NOMO-1 (cell line): ENCODE measurements around the gene EIF5A.

Source experiments
- DNase-seq, 2 experiments: peaks; one replicate each; lab custom pipeline; 2025; ENCODE audit not compliant: unreplicated experiment in 2 of 2; lab: John Stamatoyannopoulos, UW

Gene EIF5A

GRCh38 chr17:7306911-7307685 lies at the start of gene EIF5A:
TSS of gene EIF5A (plus strand) at chr17:7307628. CDS start at chr17:7309636, 2,008 bp downstream.
- peak; percentile 98 to 100 for DNase-seq

DNA sequence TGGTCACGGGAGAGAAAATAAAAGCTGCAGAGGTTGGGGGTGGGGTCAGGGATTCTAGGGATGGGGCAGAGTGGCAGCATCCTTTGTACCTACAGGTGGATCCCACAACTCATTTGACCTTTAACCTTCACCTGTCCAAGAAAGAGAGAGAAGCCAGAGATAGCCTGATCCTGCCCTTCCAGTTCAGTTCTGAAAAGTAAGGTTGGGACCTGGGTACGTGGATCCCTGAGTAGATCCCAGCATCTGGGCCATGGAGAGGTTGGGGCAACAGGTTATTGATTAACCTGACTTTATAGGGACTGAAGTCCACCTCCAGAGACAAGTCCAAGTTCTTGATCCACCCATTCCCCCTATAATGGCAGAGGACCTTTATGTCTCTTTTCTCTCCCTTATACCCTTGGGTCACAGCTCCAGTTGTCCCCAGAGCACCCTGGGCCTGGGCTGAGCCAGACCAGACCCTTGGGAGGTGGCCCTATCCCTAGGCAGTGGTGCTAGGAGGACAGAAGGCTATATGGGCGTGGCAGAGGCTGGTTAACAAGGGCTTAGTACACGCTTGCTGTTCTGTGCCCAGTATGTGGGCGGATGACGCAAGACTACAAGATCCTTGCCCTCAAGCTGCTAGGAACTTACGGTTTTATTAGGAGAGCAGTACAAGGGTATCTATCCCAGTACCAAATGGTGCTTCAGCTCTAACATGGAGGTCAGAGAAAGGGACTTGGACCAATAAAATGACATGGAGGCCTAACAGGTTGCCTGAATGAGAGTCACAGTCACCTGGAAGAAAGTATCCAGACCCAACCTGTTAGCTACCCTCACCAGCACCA lies 48.5 kb upstream of the EIF5A start:
- DNase-seq, result no peak

- DNase-seq, result no peak
Observed at GRCh38 chr17:7259555-7259889, 47.9 kb upstream of the EIF5A start.

DNA sequence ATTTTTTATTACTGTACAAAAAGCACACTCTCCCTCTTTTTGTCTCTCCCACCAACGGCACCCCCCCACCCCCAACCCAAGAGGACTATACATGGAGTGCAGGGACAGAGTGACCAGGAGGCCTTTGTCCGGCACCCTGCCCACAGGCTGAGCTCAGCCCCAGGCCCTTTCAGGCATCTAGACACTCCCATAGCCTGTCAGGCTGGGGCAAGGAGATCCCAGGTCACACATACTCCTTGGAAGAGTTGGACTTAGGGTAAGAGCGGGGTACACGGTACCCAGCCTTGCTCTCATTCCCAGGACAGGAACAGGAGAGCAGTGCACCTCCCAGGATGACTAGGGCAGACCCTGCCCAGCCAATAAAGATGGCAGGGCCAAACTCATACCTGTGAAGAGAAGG lies 47.3 kb upstream of the EIF5A start:
- DNase-seq, result no peak

DNA sequence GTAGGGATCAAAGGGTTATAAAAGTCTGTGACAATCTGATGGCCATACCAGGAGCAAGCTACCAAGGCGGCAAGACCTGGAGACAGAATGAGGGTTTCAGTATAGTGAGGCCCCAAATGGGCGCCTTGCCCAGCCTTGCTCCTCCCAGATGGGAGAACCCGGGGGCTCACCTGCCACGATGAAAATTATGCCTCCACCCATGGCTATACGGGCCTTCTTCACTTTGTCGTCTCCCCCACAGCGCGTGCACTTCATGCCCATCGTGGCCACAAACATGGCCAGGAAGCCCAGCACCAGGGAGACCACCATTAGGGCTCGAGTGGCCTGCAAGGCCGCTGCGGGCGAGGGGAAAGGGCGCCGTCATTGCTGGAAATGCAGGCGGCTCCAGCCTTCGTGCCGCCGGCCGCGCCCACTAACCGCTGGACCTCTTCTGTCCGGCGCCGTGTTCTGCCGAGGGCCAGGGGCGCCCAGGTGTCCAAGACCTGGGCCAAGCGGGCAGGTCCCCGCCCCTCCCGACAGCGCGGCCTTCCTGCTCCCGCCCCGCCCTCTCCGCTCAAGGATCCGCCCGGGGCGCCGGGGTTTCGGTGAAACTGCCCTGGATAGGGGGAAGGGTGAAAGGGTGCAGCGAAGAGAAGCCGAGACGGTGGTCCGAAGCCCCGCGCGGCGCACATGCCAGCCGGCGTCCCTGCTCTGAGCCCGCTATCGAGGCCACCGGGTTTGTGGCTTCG lies 46.6 kb upstream of the EIF5A start:
- DNase-seq, result no peak

DNA sequence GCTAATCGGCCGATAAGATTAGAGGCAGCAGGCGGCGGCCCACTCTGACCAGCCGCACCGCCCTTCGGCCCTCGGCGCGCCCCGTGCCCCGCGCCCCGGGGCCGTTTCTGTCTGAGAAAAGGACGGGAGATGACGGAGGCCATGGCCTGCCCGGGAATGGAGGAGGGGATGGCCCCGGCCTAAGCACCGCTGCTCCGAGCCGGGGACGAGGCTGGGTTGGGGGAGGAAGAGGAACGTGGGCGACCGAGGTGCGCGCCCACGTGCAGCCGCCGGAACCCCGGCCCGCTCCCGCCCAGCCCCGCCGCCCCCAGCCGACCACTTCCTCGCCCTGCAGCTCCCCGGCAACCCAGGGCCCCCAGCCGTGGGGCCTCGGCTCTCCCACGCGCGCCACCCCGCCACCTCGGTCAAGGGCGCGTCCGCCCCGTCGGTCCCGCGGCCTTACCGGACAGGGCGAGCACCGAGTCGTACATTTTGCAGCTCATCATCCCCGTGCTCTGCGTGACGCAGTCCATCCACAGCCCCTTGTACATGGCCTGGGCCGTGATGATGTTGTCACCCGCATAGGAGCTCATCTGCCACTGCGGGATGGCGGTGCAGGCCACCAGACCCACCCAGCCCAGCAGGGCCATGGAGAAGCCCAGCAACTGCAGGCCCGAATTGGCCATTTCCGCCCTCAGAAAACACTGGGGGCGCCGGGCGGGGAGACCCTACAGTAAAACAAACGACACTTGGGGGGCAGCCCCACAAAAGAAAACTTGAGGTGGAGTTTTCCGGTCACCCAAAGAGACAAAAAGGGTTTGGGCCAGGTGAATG lies 45.8 kb upstream of the EIF5A start:
- no peak for DNase-seq

DNA sequence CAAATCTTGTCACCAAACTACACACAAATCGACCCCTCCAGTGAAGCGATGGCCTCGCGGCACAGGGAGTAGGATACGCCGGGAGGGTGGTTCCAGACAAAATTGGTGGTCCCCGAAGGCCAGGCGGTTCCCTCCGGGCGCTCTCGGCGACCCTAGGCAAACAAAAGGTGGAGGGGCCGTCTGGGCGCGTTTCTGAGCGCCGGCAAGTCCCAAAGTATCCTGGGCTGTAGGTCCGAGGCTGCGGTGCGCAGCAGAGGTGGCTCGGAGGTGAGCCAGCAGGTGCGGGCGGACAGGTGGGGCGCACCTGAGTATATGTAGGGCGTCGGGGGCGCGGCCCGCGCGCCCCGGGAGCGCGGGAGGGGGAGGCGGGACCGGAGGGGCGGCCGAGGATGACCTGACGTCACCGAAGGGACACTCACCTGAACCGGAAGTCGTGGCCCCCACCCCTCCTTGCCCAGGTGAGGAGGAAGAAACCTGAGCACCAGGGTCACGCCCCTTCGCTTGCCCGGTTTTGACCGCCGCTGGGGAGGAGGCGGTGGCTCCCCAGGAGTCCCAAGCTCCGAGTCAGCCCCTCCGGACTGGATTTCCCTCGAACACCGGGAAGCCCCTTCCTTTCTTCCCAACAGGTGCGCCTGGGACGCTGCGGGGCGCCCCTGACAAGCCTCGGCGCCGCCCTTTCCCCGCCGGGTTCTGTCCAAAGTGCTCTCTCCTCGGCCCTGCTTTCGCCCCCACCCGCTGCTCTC lies 45.1 kb upstream of the EIF5A start, which contains the start of gene CLDN7:
TSS of gene CLDN7 (minus strand) at position 287 of the 743 bp plus-strand sequence. CDS start 435 bp downstream, outside the sequence.
- no peak for DNase-seq

- peak in 1 of 2 experiments; percentile 28 for DNase-seq
Observed at GRCh38 chr17:7262935-7263800, 44.3 kb upstream of the EIF5A start.

GRCh38 chr17:7263801-7264078 lies 43.7 kb upstream of the EIF5A start:
- no peak for DNase-seq

GRCh38 chr17:7266784-7267183 lies 40.6 kb upstream of the EIF5A start:
- DNase-seq, result no peak

DNA sequence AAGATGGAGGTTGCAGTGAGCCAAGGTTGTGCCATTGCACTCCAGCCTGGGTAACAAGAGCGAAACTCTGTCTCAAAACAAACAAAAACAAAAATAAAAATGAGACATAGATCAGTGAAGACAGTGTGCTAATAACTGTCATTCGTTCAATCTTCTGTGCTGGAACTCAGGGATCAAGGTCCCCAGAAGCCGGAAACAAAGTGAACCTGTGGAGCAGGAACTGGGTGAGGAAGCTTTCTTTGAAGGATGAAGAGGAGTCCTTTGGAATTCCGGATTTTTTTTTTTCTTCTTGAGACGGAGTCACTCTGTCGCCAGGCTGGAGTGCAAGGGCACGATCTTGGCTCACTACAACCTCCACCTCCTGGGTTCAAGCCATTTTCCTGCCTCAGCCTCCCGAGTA lies 28.0 kb upstream of the EIF5A start:
- no peak for DNase-seq

DNA sequence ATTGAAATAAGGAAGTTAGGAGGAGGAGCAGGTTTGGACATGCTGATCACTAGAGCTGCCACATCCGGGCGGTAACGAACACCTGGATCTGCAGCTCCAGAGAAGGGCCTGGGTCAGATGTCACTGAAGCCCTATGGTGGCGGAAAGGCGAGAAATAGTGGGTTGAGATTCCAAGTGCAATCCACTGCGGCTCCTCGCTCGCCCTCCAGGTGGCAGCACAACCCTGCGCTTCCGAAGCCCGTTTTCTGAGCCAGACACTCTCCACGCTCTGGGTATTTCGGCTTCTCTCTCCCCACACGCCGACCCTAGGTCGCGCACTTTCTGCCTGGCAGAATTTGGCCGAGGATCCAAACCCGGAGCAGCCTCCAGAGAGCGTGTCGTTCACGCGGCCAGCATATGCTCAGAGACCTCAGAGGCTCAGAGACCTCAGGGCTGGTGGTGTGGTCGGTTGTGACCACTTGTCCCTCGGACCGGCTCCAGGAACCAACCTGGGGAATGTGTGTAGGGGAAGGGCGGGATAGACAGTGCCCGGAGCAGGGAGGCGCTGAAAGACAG lies 26.8 kb upstream of the EIF5A start:
- peak; percentile 87 for DNase-seq

DNA sequence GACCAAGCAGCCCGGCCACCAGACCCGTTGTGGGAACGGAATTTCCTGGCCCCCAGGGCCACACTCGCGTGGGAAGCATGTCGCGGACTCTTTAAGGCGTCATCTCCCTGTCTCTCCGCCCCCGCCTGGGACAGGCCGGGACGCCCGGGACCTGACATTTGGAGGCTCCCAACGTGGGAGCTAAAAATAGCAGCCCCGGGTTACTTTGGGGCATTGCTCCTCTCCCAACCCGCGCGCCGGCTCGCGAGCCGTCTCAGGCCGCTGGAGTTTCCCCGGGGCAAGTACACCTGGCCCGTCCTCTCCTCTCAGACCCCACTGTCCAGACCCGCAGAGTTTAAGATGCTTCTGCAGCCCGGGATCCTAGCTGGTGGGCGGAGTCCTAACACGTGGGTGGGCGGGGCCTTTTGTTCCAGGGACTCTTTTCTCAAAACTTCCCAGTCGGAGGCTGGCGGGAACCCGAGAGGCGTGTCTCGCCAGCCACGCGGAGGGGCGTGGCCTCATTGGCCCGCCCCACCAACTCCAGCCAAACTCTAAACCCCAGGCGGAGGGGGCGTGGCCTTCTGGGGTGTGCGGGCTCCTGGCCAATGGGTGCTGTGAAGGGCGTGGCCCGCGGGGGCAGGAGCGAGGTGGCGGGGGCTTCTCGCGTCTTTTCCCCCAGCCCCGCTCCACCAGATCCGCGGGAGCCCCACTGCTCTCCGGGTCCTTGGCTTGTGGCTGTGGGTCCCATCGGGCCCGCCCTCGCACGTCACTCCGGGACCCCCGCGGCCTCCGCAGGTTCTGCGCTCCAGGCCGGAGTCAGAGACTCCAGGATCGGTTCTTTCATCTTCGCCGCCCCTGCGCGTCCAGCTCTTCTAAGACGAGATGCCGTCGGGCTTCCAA lies 26.1 kb upstream of the EIF5A start, which contains the start of gene SLC2A4:
TSS of gene SLC2A4 (plus strand) at position 645 of the 879 bp plus-strand sequence. CDS start at position 862, 217 bp downstream.
- DNase-seq, result peak; percentile 79 to 91

GRCh38 chr17:7281953-7282751 lies 25.3 kb upstream of the EIF5A start:
- DNase-seq, result no peak

DNA sequence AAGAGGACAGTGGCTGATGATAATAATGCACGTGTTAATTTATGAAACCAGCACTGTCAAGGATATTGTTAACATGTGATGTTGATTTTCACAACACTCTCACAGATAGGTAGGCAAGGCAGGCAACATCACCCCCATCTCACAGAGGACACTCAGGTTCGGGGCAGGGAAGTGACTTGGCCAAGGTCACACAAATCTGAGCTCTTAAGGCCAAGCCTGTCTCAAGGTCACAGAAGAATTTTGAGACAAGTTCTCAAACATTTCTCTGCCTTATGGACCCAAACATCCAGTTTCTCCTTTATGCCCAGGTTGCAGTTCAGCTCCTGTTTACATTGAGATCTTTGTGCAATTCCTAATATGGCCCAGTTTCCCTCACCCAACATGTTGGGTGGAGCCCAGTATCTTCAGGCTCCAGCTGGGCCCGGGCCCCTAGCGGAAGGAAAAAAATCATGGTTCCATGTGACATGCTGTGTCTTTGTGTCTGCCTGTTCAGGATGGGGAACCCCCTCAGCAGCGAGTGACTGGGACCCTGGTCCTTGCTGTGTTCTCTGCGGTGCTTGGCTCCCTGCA lies 24.6 kb upstream of the EIF5A start:
- DNase-seq, result no peak

DNA sequence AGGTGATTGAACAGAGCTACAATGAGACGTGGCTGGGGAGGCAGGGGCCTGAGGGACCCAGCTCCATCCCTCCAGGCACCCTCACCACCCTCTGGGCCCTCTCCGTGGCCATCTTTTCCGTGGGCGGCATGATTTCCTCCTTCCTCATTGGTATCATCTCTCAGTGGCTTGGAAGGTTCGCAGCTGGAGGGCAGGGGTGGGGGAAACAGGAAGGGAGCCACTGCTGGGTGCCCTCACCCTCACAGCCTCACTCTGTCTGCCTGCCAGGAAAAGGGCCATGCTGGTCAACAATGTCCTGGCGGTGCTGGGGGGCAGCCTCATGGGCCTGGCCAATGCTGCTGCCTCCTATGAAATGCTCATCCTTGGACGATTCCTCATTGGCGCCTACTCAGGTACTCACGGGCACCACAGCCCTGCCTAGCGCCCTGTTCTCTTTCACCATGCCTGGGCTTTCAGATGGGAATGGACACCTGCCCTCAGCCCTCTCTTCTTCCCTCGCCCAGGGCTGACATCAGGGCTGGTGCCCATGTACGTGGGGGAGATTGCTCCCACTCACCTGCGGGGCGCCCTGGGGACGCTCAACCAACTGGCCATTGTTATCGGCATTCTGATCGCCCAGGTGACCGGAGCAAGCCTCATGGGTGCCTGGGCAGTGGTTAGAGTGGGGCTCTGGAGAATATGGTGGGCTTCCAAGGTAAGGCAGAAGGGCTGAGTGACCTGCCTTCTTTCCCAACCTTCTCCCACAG lies 23.8 kb upstream of the EIF5A start:
- no peak for DNase-seq
